Activated T-helper 1 cell treated with anti-CD3 and anti-CD28 coated beads, Interleukin-12 subunit alpha, Interleukin-12 subunit beta, Interleukin-2, Interleukin-4 antibody, amounts not matched to agents 30 ng/mL and 10 ng/mL and 1 ng/mL, durations not matched to agents 14 hours and 24 hours and 36 hours (primary cell): ENCODE results near the gene SPNS2. TPM values are rescaled to one million over a fixed set of nuclear protein-coding genes. Genes with fewer than 3 reads are reported as not detected.

Experiments used
- DNase-seq: peaks from one replicate; pipeline ENCODE4 v3.0.0; 2021; ENCODE audit warnings: low spot score
- H3K27ac Mint-ChIP-seq: one replicate; pipeline ENCODE4 v1.8.0; 2021; ENCODE audit warnings: mild to moderate bottlenecking, mixed read lengths
- H3K27me3 Mint-ChIP-seq: one replicate; pipeline ENCODE4 v1.8.0; 2022; ENCODE audit warnings: mild to moderate bottlenecking, moderate library complexity, mixed read lengths; ENCODE audit not compliant: insufficient read depth
- H3K36me3 Mint-ChIP-seq: one replicate; pipeline ENCODE4 v1.8.0; 2021; ENCODE audit warnings: low read depth, mixed read lengths
- H3K4me1 Mint-ChIP-seq: one replicate; pipeline ENCODE4 v1.8.0; 2021; ENCODE audit warnings: low read depth, mixed read lengths
- H3K4me3 Mint-ChIP-seq: one replicate; pipeline ENCODE4 v1.8.0; 2021; ENCODE audit warnings: mild to moderate bottlenecking, moderate library complexity, mixed read lengths
- H3K9me3 Mint-ChIP-seq: one replicate; pipeline ENCODE4 v1.8.0; 2021; ENCODE audit warnings: mixed read lengths
- intact Hi-C: fragments of 100-400 bp; cut with micrococcal nuclease; formaldehyde crosslinking; loops from one replicate; pipeline ENCODE4 v1.15.1; 2024
- total RNA-seq: library from RNA; stranded (reverse); gene quantifications from 2 replicates; pipeline ENCODE4 v1.2.3, GENCODE V29; 2022

SPNS2 gene
- total RNA-seq, 1 donor from 2014 or later: not detected

DNA sequence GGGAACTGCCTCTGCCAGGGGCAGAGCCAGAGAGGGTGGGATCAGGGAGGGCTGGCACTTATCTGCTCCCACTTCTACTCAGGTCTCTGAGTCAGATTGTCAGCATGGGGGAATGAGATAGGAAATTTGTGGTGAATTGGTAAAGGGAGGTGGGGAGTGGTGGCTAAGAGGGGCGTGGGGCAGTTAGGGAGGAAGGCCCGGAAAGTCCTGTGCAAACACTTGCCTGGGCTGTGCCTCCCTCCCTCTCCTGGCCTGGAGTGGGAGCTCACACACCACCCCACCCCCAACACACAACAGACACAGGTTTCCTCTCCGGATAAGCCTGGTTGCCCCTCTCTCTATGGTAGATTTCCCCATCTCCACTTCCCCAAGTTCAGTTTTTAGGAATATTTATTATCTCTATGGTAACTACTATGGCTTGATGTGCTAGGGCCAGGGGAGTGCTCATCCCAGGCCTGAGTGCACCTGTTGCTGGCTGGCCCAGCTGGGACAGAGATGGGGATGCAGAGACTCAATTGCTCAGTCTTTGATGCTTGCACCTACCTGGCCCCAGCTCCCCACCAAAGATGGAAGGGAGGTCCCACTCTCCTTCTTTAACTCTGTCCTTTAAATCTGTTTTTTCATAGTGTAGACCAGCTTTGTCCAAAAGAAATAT lies 2.7 kb downstream of the SPNS2 start:
- Mint-ChIP-seq H3K27me3 (peaks cover 45% of the 10 kb centered on the region), H3K36me3 (no peaks in the 10 kb centered on the region), H3K27ac (no peak overlapping the region), H3K9me3 (no peaks in the 10 kb centered on the region), H3K4me3 (no peak overlapping the region), H3K4me1 (peaks cover 23% of the 10 kb centered on the region)
- intact Hi-C loops: no loop called here
- no peak for DNase-seq

DNA sequence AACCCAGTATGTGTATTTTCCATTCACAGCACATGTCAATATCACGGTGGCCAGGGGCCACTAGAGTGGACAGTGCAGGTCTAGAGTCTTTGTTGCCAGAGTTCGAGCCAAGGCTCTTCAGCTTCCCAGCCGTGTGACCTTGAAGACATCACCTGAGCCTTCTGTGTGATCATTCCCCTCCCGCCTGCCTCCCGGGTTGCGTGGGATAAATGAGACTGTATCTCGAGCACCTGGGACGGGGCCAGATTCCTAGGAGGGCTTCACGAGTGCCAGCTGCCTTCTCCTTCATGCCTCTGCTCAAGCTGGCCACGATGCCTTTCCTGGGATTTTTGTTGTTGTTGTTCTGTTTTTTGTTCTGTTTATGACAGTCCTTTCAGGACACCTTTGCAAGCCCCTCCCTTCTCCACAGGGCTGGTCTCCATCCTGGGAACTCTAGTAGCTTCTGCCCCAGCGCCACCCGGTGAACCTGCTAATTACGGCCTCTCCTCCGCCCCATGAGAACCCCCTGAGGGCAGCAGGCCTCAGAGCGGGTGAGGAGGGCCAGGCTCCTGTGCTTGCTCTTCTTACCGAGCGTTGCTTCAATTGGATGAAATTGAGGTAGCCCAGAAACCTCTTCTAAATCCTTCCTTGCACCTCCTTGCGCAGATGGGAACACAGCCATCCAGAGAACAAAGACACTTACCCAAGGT lies 3.9 kb downstream of the SPNS2 start:
- Mint-ChIP-seq H3K4me3 (no peak overlapping the region), H3K4me1 (peaks cover 23% of the 10 kb centered on the region), H3K9me3 (no peaks in the 10 kb centered on the region), H3K27ac (no peak overlapping the region), H3K36me3 (no peaks in the 10 kb centered on the region), H3K27me3 (peaks cover 37% of the 10 kb centered on the region)
- DNase-seq: no peak
- intact Hi-C loops: no loop called here

DNA sequence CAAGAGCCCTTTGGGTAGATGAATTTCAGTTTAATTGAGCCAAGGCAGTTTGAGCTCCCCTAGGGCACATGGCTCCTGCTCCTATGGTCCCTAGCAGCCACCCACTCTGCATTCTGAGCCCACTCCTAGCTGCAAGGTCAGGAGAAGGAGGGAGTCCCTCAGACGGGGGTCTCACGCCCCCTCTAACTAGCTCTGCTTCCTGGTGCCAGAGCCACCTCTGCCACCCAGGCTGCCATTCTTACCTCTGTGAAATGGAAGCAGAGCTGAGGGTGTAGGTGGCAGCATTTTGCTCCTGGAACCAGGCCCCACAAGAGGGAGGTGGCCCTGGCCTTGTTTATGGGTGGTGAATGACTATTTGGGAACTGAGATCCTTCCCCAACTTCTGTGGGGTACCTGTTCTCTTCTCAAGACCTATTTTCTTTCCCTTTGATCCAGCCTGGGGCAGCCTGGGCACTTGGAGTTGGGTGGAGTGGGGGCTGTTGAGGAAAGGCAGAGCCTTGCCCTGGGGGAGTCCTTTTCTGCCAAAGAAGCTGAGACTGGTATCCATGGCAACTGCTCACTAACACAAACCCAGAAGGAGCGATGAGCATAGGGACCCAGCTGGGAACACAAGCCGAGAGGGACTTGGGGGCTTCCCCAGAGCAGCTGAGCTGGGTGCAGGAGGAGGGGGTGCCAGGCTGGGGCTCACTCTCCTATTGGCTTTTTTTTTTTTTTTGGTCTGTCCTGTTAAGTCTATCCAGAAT lies 4.8 kb downstream of the SPNS2 start:
- intact Hi-C loops: no loop called here
- no peak for DNase-seq
- no peak overlapping the region for H3K27ac Mint-ChIP-seq
- peaks cover 27% of the 10 kb centered on the region for H3K4me1 Mint-ChIP-seq
- H3K36me3 Mint-ChIP-seq: no peaks in the 10 kb centered on the region
- peaks cover 37% of the 10 kb centered on the region for H3K27me3 Mint-ChIP-seq
- H3K4me3 Mint-ChIP-seq: no peak overlapping the region
- H3K9me3 Mint-ChIP-seq: no peaks in the 10 kb centered on the region

DNA sequence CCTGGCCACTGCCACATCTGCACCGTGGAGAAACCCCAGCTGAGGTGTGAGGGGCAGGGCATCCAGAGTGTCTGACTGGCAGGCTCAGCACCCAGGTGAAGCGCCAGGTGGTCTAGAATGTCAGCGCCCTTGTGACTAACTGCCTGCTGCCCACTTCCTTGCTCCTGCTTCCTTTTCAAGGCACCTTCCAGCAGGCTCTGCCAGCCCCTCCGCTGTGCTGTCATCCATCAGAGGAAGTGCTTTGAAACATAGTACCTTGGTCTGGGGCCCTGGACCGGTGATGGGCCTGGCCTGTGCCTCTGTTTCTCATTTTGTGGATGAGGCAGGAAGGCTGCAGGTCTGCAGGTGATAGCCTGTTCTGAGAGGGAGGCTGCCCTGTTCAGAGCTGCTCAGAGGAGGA lies 5.5 kb downstream of the SPNS2 start:
- no peaks in the 10 kb centered on the region for H3K9me3 Mint-ChIP-seq
- no peak overlapping the region for H3K4me3 Mint-ChIP-seq
- intact Hi-C loops: no loop called here
- no peak for DNase-seq
- peaks cover 37% of the 10 kb centered on the region for H3K27me3 Mint-ChIP-seq
- H3K36me3 Mint-ChIP-seq: no peaks in the 10 kb centered on the region
- H3K4me1 Mint-ChIP-seq: peaks cover 35% of the 10 kb centered on the region
- H3K27ac Mint-ChIP-seq: no peak overlapping the region

DNA sequence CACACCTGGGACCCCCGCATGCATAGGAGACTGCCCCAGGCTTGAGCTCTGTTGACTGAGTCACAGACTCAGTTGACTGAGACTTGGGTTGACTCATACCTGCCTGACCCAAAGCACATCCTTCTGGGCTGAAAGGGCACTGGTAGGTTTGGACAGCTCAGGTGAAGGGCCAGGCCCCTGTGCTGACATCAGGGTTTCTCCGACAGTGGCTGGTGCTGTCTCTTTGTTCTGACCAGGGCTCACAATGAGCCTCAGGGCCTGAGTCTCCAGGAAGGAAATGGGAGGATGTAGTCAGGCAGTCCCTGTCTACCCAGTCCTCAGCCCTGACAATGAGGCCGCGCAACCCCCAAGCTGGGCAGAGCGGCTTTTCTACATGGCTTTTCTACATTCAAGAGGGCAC lies 6.5 kb downstream of the SPNS2 start:
- intact Hi-C loops: no loop called here
- Mint-ChIP-seq H3K4me1 (peaks cover 35% of the 10 kb centered on the region), H3K36me3 (no peaks in the 10 kb centered on the region), H3K9me3 (no peaks in the 10 kb centered on the region), H3K27me3 (peaks cover 30% of the 10 kb centered on the region), H3K4me3 (no peak overlapping the region), H3K27ac (no peak overlapping the region)
- no peak for DNase-seq

DNA sequence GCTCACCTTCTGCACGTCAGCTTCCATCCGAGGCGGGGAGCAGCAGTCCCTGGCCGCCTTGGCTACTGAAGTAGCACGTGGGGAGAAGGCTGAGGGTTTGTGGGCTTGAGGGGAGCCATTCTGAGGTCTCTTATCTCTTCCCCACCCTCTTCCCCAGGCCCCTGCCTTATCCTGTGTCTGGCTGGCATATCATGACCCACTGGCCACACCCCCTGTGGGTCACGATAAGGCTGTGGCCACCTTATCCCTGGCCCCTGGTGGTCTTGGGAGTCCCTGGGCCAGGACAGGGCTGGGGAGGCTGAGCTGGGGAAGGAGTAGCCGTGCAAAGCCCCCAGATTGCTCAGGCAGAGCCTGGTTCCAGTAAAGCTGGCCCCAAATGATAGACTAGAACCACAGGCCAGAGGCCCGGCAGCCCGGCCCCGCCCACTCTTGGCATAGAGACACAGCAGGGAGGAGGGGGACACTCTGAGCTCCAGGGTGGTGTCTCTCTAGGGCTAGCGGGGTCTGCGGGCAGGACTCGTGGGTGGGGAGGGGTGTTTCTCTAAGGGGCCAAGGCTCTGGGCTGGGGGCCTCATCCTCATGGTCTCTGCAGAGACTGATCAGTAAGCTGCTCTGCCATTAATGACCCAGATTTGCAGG lies 7.6 kb downstream of the SPNS2 start:
- Mint-ChIP-seq H3K27ac (no peak overlapping the region), H3K36me3 (no peaks in the 10 kb centered on the region), H3K9me3 (no peaks in the 10 kb centered on the region), H3K4me3 (no peak overlapping the region), H3K4me1 (peaks cover 41% of the 10 kb centered on the region), H3K27me3 (peaks cover 23% of the 10 kb centered on the region)
- intact Hi-C loops: no loop called here
- DNase-seq: no peak

DNA sequence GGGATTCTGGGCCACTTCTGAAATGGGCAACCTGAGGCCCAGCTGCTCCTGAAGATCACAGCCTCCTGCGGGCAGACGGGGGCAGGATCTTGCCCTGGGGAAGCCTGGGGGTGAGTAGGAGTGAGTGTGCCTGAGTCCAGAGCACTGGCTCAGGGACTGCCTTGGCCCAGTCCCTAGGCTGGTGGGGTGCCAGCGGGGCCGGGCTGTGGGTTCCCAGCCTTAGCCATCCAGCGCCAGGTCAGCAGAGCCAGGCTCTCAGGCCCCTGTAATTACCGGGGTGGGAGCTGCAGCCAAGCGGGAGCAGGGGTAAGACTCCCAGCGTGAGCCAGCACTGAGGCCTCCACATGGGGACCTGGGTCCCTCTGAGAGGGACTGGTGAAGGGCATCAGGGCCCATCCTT lies 8.2 kb downstream of the SPNS2 start:
- Mint-ChIP-seq H3K27ac (no peak overlapping the region), H3K36me3 (no peaks in the 10 kb centered on the region), H3K9me3 (no peaks in the 10 kb centered on the region), H3K4me1 (peaks cover 41% of the 10 kb centered on the region), H3K4me3 (no peak overlapping the region), H3K27me3 (peaks cover 17% of the 10 kb centered on the region)
- intact Hi-C loops: no loop called here
- no peak for DNase-seq

DNA sequence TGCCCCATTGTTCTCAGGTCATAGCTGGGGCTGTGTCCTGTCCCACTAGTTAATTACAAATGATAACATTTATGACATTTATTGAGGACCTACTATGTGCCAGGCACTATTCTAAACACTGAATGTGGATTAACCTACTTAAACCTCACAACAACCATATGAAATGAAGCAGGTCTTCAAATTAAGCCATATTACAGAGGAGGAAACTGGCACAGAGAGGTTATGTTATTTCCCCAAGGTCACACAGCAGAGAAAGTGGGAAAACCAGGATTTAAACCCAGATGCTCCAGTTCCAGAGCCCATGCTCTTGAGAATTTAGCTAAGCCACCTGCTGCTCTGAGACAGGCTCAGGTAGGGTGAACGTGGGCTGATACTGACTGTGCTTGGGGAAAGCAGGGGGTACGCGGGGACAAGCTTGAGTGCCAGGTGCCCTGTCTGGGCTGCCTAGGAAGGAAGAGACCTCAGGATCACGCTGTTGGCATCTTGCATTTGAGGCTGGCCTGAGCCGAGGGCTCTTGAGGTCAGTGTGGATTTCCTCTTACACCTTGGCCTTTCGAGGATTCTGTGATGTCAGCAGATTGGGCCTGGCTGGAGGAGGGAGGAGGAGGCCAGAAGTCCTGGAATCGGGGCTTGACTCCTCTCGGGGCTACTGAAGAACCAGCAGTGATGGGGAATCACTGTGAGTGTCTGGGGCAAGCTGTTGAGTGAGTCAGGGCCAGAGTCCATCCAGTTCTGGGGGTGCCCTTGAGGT lies 8.9 kb downstream of the SPNS2 start:
- Mint-ChIP-seq H3K4me3 (no peak overlapping the region), H3K9me3 (no peaks in the 10 kb centered on the region), H3K27ac (no peak overlapping the region), H3K27me3 (peaks cover 14% of the 10 kb centered on the region), H3K4me1 (peaks cover 41% of the 10 kb centered on the region), H3K36me3 (no peaks in the 10 kb centered on the region)
- intact Hi-C loops: no loop called here
- no peak for DNase-seq

DNA sequence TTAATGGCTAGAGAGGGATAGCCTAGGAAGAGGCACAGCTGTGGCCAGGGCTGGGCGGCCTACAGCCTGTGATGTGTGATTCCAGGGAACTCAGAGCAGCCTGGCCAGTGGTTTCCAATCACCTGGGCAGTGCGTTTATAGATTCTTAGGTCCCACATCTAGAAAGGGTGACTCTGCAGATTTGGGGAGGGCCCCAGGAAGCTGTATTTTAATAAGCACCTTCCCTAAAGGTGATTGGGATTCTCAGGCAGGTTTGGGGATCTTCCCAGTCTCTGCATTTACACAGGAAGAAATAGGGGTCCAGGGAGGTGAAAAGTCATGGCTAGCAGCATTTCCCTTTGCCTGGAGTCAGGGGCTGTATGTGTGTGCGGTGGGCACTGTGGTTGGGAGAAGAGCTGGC lies 9.5 kb downstream of the SPNS2 start:
- no peak for DNase-seq
- H3K36me3 Mint-ChIP-seq: no peaks in the 10 kb centered on the region
- H3K4me1 Mint-ChIP-seq: peaks cover 41% of the 10 kb centered on the region
- H3K27ac Mint-ChIP-seq: no peak overlapping the region
- peaks cover 10% of the 10 kb centered on the region for H3K27me3 Mint-ChIP-seq
- no peak overlapping the region for H3K4me3 Mint-ChIP-seq
- H3K9me3 Mint-ChIP-seq: no peaks in the 10 kb centered on the region
- intact Hi-C loops: no loop called here

DNA sequence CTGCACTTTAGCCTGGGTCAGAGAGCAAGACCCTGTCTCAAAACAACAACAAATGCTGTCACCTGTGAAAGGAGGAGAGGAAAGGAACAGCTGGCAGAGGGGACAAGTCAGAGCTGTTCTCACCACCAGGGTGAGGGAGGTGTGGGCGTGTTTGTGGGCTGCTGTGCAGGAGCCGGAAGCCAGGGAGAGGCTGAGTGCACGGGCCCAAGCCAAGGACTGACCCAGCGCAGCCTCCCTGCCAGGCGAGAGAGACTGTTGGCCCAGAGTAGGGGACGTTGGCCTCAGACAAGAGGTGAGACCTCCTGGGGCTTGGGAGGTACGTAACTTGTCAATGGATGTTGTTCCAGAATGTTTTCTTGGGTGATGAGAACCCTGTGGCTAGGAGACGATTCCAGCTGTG lies 10.7 kb downstream of the SPNS2 start:
- Mint-ChIP-seq H3K4me3 (no peak overlapping the region), H3K9me3 (no peaks in the 10 kb centered on the region), H3K36me3 (no peaks in the 10 kb centered on the region), H3K4me1 (peaks cover 33% of the 10 kb centered on the region), H3K27me3 (peaks cover 6% of the 10 kb centered on the region), H3K27ac (peak overlapping the region; percentile 62)
- DNase-seq: no peak
- intact Hi-C loops: loop anchor here (1.0 kb wide), 1 partner anchor 11 kb away; the partner anchor contains the start of gene SPNS2

DNA sequence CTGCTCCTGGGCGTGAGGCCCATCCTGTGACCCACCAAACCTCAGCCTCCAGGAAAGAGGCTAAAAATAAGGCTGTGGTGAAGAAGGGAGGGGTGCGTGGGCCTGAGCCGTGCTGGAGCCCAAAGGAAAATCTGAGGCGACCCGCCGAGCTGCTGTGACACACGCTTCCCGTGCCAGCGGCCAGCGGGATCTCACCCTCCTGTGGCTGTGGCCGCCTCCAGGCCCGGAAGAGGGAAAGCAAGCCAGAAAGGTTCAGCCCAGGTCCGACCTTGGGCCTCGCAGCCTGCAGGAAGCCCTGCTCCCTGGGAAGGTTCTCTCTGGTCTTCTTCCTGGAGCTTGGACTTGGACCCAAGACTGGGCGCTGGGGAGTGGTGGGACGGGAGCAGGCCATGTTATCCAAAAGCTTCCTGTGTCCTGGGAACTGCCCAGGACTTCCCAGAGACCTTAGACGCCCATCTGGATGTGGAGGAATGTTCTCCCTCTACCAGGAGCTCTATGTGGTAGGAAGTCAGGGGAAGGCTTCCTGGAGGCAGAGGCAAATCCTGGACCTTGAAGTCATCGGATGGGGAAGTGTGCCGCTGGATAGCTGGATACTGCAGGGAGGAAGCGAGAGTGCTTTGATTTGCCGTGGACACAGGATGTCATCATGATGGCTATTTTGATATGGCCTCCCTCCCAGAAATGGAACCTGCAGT lies 11.4 kb downstream of the SPNS2 start:
- no peak for DNase-seq
- intact Hi-C loops: loop anchor here (1.0 kb wide), 1 partner anchor 12 kb away; the partner anchor contains the start of gene SPNS2
- Mint-ChIP-seq H3K27ac (no peak overlapping the region), H3K9me3 (no peaks in the 10 kb centered on the region), H3K4me1 (peaks cover 26% of the 10 kb centered on the region), H3K27me3 (peaks cover 4% of the 10 kb centered on the region), H3K36me3 (no peaks in the 10 kb centered on the region), H3K4me3 (no peak overlapping the region)

DNA sequence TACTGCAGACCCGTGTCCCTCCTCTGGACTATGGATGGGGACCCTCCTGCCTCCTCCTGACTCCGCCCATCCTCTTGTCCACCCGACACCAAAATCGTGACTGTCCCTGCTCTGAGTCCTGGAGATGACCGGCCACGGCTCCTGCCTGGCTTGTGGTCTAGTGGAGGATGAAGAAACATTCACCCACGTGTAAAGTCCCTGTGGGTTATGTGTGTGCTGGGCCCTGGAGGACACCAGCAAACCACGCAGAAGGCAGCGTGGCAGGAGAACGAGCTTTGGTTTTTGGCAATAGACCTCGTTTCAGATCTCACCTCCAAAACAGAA lies 11.9 kb downstream of the SPNS2 start:
- Mint-ChIP-seq H3K27ac (no peak overlapping the region), H3K9me3 (no peaks in the 10 kb centered on the region), H3K4me3 (no peak overlapping the region), H3K4me1 (peaks cover 24% of the 10 kb centered on the region), H3K36me3 (no peaks in the 10 kb centered on the region), H3K27me3 (peaks cover 4% of the 10 kb centered on the region)
- no peak for DNase-seq
- intact Hi-C loops: no loop called here
